Activated T-cell treated with anti-CD3 and anti-CD28 coated beads, Interleukin-2, amount 50 U/mL, for 72 hours (primary cell): ENCODE data around the gene BICC1. TPM values are rescaled to one million over a fixed set of nuclear protein-coding genes. Genes with fewer than 3 reads are reported as not detected.

ENCODE experiments used
- ATAC-seq, 2 donors: fragments of 150-1000 bp; cut with Tn5 transposase; replicated peaks in 1 of 2; 2 replicates each; pipeline ENCODE4 v1.10.0; 2021; ENCODE audit warnings: moderate library complexity in 2 of 2, mild to moderate bottlenecking in 1 of 2
- DNase-seq, 2 donors: peaks; one replicate each; pipeline ENCODE4 v3.0.0; 2021 to 2022; ENCODE audit warnings: mixed read lengths in 1 of 2
- H3K27ac Mint-ChIP-seq: one replicate; pipeline ENCODE4 v1.8.0; 2022; ENCODE audit warnings: mild to moderate bottlenecking, moderate library complexity, mixed read lengths
- H3K27me3 Mint-ChIP-seq: one replicate; pipeline ENCODE4 v1.8.0; 2022; ENCODE audit warnings: low read depth, mixed read lengths
- H3K36me3 Mint-ChIP-seq, 2 donors: one replicate each; pipeline ENCODE4 v1.8.0; 2022; ENCODE audit warnings: mixed read lengths in 2 of 2, mild to moderate bottlenecking in 1 of 2; ENCODE audit not compliant: insufficient read depth in 2 of 2
- H3K4me1 Mint-ChIP-seq: one replicate; pipeline ENCODE4 v1.8.0; 2022; ENCODE audit warnings: low read depth, mixed read lengths
- H3K4me3 Mint-ChIP-seq, 2 donors: one replicate each; pipeline ENCODE4 v1.8.0; 2022; ENCODE audit warnings: mild to moderate bottlenecking in 2 of 2, mixed read lengths in 2 of 2, moderate library complexity in 2 of 2
- H3K9me3 Mint-ChIP-seq, 2 donors: one replicate each; pipeline ENCODE4 v1.8.0; 2022; ENCODE audit warnings: mixed read lengths in 2 of 2
- total RNA-seq, 2 donors: library from RNA; stranded (reverse); gene quantifications; one replicate each; pipeline ENCODE4 v1.2.3, GENCODE V29; 2022

Gene BICC1
- total RNA-seq, 2 donors from 2014 or later = not detected

DNA sequence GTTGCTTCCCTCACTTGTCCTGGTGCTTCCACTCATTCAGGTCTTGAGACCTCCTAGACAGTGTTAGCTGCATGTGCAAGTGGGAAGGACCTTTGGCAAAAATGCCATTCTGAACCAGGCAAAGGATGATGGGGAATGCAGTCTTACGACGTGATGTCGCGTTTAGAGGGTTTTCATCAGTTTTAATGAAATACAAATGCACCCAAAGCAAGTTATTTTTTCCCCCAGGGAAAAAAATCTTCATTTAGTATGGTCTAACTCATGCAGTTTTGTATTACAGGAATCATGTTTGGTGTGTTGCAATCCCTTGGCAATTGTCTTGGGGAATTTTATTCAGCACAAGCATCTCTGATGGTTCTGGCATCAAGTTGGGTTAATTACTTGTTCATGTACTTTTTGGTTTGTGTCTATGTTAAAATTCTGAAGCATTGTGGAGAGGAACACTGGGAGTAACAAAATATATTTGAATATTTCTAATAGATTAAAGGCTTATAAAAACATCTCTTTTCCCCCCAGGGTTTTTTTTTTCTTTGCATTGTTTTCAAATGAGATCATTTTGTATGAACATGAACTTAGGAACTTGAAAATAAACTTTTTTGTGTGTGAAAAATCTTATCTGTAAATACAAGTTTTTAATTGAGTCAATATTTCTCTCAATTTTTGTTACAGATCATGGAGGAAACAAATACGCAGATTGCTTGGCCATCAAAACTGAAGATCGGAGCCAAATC is 188.9 kb downstream of the BICC1 start:
- H3K4me1 Mint-ChIP-seq = no peaks in the 10 kb centered on the region
- no peaks in the 10 kb centered on the region for H3K36me3 Mint-ChIP-seq
- DNase-seq = no peak
- H3K4me3 Mint-ChIP-seq = no peak overlapping the region
- no peaks in the 10 kb centered on the region for H3K27me3 Mint-ChIP-seq
- H3K9me3 Mint-ChIP-seq = no peaks in the 10 kb centered on the region
- no peak overlapping the region for H3K27ac Mint-ChIP-seq
- ATAC-seq = no peak

GRCh38 chr10:58704226-58704625 is 191.6 kb downstream of the BICC1 start:
- no peak for DNase-seq
- Mint-ChIP-seq H3K4me1 (no peaks in the 10 kb centered on the region), H3K36me3 (no peaks in the 10 kb centered on the region), H3K27ac (no peak overlapping the region), H3K9me3 (peaks cover 0 to 2% of the 10 kb centered on the region in 2 donors), H3K27me3 (no peaks in the 10 kb centered on the region), H3K4me3 (no peak overlapping the region)
- ATAC-seq = no peak

- no peak overlapping the region for H3K4me3 Mint-ChIP-seq
- no peak for ATAC-seq
Measured at GRCh38 chr10:58704671-58705141, 192.0 kb downstream of the BICC1 start.

GRCh38 chr10:58706836-58707235 is 194.2 kb downstream of the BICC1 start:
- DNase-seq (no peak), ATAC-seq (no peak)
- Mint-ChIP-seq H3K27me3 (no peaks in the 10 kb centered on the region), H3K9me3 (peaks cover 0 to 2% of the 10 kb centered on the region in 2 donors), H3K36me3 (no peaks in the 10 kb centered on the region), H3K4me1 (no peaks in the 10 kb centered on the region), H3K4me3 (no peak overlapping the region), H3K27ac (no peak overlapping the region)

More at GRCh38 chr10:58704671-58705141, 192.0 kb downstream of the BICC1 start:
- no peaks in the 10 kb centered on the region for H3K4me1 Mint-ChIP-seq
- H3K27ac Mint-ChIP-seq = no peak overlapping the region
- H3K36me3 Mint-ChIP-seq = no peaks in the 10 kb centered on the region
- no peak for DNase-seq
- no peaks in the 10 kb centered on the region for H3K27me3 Mint-ChIP-seq
- H3K9me3 Mint-ChIP-seq = peaks cover 0 to 2% of the 10 kb centered on the region in 2 donors

- Mint-ChIP-seq H3K4me1 (no peaks in the 10 kb centered on the region), H3K9me3 (peaks cover 0 to 1% of the 10 kb centered on the region in 2 donors), H3K36me3 (no peaks in the 10 kb centered on the region), H3K27me3 (no peaks in the 10 kb centered on the region), H3K27ac (no peak overlapping the region), H3K4me3 (no peak overlapping the region)
- ATAC-seq (no peak), DNase-seq (no peak)
Measured at GRCh38 chr10:58712141-58712540, 199.5 kb downstream of the BICC1 start.

DNA sequence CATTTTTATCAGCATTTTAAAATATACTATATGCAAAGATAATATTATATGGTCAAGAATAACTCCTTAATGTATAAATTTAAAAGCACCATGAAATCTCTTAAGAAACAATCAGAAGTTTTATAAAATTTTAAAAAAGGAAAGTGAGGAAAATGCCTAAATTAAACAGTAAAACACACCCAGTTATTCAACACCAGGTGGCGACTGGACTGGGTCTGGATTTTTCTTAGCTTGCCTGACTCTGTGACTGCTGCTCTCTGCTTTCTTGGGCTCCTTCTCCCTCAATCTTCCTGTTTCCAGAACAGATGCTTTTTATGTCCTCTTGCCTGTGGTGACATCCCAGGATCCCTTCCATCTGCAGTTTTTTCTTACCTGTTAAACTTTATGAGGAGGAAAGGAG is 200.3 kb downstream of the BICC1 start:
- no peaks in the 10 kb centered on the region for H3K4me1 Mint-ChIP-seq
- ATAC-seq (no peak), DNase-seq (no peak)
- no peak overlapping the region for H3K27ac Mint-ChIP-seq
- H3K36me3 Mint-ChIP-seq = no peaks in the 10 kb centered on the region
- H3K27me3 Mint-ChIP-seq = no peaks in the 10 kb centered on the region
- H3K9me3 Mint-ChIP-seq = no peaks in the 10 kb centered on the region
- H3K4me3 Mint-ChIP-seq = no peak overlapping the region

DNA sequence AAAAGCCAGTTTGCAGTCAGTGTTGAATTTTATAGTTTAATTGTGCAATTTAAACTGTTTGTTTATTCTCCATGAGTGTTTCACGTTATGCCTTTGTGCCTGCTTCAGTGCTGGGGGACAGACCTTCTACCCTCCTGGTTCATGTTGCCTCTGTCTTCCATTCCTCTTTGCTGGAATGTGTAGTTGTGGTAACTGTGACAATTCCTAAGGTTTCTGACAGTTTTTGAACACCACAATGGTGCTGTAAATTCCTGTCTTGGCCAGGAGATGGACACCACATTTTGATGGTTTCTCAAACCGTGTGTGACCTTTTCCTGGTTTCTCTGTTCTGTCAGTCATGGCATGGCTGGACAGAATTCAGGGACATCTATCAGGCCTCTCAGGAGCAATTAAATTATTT is 201.7 kb downstream of the BICC1 start:
- Mint-ChIP-seq H3K4me3 (no peak overlapping the region), H3K4me1 (no peaks in the 10 kb centered on the region), H3K27me3 (no peaks in the 10 kb centered on the region), H3K9me3 (no peaks in the 10 kb centered on the region), H3K27ac (no peak overlapping the region), H3K36me3 (no peaks in the 10 kb centered on the region)
- DNase-seq (no peak), ATAC-seq (no peak)

GRCh38 chr10:58715061-58715460 is 202.4 kb downstream of the BICC1 start:
- ATAC-seq (no peak), DNase-seq (no peak)
- no peak overlapping the region for H3K4me3 Mint-ChIP-seq
- H3K36me3 Mint-ChIP-seq = no peaks in the 10 kb centered on the region
- H3K27me3 Mint-ChIP-seq = no peaks in the 10 kb centered on the region
- no peaks in the 10 kb centered on the region for H3K9me3 Mint-ChIP-seq
- no peak overlapping the region for H3K27ac Mint-ChIP-seq
- H3K4me1 Mint-ChIP-seq = no peaks in the 10 kb centered on the region

GRCh38 chr10:58718596-58718995 is 205.9 kb downstream of the BICC1 start:
- no peaks in the 10 kb centered on the region for H3K36me3 Mint-ChIP-seq
- ATAC-seq (no peak), DNase-seq (no peak)
- no peak overlapping the region for H3K4me3 Mint-ChIP-seq
- H3K27ac Mint-ChIP-seq = no peak overlapping the region
- H3K9me3 Mint-ChIP-seq = no peaks in the 10 kb centered on the region
- no peaks in the 10 kb centered on the region for H3K4me1 Mint-ChIP-seq
- no peaks in the 10 kb centered on the region for H3K27me3 Mint-ChIP-seq

DNA sequence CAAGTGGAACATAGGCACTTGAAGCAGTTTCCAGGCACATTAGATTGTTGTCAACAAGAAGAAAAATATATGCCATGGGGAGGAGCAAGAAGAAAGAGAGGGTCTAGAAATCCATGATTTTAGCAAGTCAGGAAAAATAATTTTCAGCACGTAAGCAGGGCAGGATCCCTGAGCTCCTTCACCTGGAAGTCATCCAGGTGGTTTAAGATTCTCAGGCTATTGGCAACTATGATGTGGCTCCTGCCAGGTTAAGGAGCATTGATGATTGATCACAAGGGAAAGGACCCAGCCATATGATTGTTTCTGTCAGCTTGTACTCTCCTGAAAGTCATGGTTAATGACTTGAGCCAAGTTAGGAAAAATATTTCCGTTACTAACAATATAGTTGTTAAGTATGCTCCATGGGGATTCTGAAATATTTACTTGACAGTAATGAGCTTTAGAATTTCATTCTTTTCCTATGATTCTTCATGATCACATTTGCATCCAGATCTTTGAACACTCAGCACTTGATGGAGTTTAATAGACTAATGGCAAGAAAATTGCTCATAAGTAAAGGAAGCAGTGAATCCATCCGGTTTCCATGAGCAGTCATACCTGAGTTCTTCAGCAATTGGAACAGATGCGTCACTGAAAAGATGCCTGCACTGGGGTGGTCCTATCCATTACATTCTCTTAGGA is 209.1 kb downstream of the BICC1 start:
- Mint-ChIP-seq H3K4me3 (no peak overlapping the region), H3K9me3 (no peaks in the 10 kb centered on the region), H3K4me1 (no peaks in the 10 kb centered on the region), H3K36me3 (no peaks in the 10 kb centered on the region), H3K27me3 (no peaks in the 10 kb centered on the region), H3K27ac (no peak overlapping the region)
- ATAC-seq (no peak), DNase-seq (no peak)

GRCh38 chr10:58723186-58723585 is 210.5 kb downstream of the BICC1 start:
- Mint-ChIP-seq H3K4me3 (no peak overlapping the region), H3K4me1 (no peaks in the 10 kb centered on the region), H3K36me3 (no peaks in the 10 kb centered on the region), H3K27me3 (no peaks in the 10 kb centered on the region), H3K27ac (no peak overlapping the region), H3K9me3 (no peaks in the 10 kb centered on the region)
- no peak for ATAC-seq
- DNase-seq = no peak

DNA sequence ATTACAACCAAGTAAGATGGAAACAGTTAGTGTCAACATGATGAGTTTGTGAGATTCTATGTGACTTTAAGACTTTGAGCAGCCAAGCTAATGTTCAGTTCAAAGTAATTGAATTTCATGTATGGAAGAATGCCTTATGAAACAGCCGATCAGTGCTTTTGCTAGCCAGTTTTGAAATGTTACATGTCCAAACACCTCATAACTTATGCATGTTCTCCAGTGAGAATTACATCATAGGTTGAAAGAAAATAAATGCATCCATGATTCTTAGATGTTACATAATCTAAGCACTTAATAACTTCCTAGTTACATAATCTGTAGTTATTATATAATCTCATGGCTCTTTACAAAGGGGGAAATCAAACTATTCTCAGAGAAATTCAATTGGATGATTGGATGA is 211.3 kb downstream of the BICC1 start:
- Mint-ChIP-seq H3K4me3 (no peak overlapping the region), H3K27me3 (no peaks in the 10 kb centered on the region), H3K4me1 (no peaks in the 10 kb centered on the region), H3K36me3 (no peaks in the 10 kb centered on the region), H3K9me3 (no peaks in the 10 kb centered on the region), H3K27ac (no peak overlapping the region)
- DNase-seq (no peak), ATAC-seq (no peak)

- Mint-ChIP-seq H3K4me1 (no peaks in the 10 kb centered on the region), H3K27me3 (no peaks in the 10 kb centered on the region)
Measured at GRCh38 chr10:58724781-58725180, 212.1 kb downstream of the BICC1 start.

More at GRCh38 chr10:58724781-58725180, 212.1 kb downstream of the BICC1 start:
- no peak overlapping the region for H3K4me3 Mint-ChIP-seq
- no peak for ATAC-seq
- no peak for DNase-seq
- no peaks in the 10 kb centered on the region for H3K36me3 Mint-ChIP-seq
- no peak overlapping the region for H3K27ac Mint-ChIP-seq
- peaks cover 0 to under 1% of the 10 kb centered on the region in 2 donors for H3K9me3 Mint-ChIP-seq
